NCI-H1694 (cell line): ENCODE results near the gene DMRT1.

Source experiments
- DNase-seq: peaks from one replicate; lab custom pipeline; 2025; lab: John Stamatoyannopoulos, UW

Gene DMRT1

DNA sequence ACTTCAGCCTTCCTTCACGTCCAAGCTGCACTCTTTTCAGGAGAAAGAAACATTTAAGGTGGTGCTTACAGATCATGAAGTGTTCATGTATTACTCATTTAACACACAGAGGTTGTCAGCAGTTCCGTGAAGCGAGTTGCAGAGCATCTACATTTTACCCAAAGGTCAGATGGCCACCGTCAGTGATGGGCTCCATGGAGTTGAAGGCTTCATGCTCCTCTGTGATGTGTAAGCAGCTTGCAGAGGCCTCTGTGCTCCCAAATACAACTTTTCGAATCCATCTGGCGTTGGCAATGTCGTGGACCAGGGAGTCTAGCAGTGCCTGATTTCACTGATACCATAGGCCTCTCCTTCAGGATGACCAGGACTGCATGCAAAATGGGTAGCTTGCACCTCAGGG lies 81.2 kb downstream of the DMRT1 start:
- DNase-seq = no peak

GRCh38 chr9:926976-927375 lies 85.5 kb downstream of the DMRT1 start:
- DNase-seq = no peak

DNA sequence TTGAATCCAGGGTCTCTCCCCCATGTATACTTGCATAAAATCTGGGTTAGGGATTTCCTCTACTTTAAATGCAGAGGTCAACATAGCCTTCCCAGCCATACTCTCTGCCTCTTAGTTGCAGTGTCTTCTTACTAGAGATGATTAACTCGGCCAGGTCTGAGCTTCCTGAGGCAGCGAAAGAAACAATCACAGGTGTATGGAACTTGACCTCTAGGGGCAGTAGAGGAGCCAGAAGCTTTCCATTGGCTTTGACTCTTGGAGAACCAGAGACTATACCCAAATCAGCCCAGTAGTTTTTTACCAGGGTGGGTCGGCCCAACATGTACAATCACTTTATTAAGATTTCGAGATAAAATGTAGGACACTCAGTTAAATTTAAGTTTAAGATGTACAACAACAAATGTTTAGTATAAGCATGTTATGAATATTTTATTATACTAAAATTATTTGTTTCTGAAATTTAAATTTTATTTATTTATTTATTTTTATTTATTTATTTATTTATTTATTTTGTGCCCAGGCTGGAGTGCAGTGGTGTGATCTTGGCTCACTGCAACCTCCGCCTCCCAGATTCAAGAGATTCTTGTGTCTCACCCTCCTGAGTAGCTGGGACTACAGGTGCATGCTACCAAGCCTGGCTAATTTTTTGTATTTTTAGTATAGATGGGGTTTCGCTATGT lies 87.0 kb downstream of the DMRT1 start:
- DNase-seq = no peak

GRCh38 chr9:929719-930118 lies 88.2 kb downstream of the DMRT1 start:
- DNase-seq = no peak

- DNase-seq = no peak
Measured at GRCh38 chr9:933356-933755, 91.9 kb downstream of the DMRT1 start.

GRCh38 chr9:935348-935965 lies 94.0 kb downstream of the DMRT1 start:
- DNase-seq = peak; percentile 35

GRCh38 chr9:942805-943580 lies 101.5 kb downstream of the DMRT1 start:
- no peak for DNase-seq

GRCh38 chr9:947985-948384 lies 106.5 kb downstream of the DMRT1 start:
- no peak for DNase-seq

GRCh38 chr9:948497-948896 lies 107.0 kb downstream of the DMRT1 start:
- no peak for DNase-seq

DNA sequence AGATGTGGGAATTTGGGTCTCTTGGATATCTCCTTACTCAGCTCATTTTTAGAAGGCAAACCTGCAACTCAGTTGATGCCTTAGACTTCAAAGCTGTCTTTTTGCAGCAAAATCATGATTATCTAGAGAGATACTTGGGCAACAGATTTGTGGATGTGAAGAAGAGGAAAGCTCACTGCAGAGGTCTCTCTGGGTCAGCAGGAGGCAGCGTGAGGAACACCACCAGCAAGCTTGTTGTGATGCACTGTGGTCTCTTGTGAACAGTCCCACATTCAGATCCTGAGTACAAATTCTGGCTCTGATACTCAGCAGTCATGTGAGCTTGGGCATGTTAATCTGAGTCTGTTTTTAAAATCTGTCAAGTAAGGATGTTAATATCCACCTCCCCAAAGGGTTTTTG lies 108.6 kb downstream of the DMRT1 start:
- no peak for DNase-seq

DNA sequence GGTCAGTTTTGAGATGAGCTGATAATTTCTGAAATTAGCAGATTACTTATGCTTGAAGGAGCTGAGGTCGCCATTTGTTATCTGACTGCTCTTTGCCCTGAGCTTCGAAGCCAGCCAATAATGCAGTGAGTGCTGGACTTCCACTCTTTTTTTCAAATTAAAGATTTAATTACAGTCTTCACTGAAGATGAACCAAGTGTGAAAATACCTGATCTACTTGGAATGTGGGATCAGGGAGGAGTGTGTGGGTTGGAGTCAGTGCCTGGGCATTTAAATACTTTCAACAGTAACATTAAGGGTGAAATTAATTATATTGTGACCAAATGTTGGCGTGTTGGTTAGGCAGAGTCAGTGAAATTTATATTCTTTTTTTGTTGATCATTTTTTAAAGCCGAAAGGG lies 111.0 kb downstream of the DMRT1 start:
- DNase-seq = no peak

GRCh38 chr9:959105-959504 lies 117.6 kb downstream of the DMRT1 start:
- no peak for DNase-seq

GRCh38 chr9:959914-960313 lies 118.4 kb downstream of the DMRT1 start:
- DNase-seq = no peak

DNA sequence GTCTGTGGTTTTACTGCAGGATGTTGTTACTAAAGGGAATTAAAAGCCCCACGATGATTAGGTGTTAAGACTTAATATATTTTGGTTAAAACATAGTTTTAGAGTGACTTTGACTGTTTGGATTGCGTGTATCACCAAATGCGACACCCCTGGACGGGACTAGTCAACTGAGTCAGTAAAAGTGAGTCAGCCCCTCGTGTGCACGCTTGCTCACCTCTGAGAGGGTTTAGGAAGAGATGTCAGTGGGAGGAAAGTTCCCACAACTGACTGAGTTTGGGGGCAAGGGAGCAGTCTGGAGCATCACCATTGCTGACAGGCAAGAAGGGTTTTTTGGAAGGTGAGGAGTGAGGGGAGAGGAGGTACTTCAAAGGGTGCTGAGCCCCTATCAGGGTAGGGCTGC lies 120.5 kb downstream of the DMRT1 start:
- DNase-seq = no peak

DNA sequence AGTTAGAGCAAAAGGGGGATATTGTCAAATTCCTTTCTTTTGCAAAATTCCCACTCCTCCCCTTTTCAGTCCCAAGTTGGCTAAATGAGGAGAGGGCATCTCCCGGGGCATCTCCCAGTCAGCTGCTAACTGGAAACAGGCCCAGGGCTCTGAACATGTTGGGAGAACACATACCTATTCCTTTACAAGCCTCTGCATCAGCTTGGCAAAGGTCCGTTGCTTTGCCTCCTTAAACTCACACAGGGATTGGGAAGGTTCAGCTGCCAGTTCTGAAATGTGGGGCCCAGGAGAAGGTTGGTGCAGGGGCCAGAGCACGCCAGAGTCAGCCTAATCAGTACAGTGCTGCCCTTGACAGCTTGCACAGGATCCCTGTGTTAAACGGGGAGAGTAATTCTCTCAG lies 124.0 kb downstream of the DMRT1 start:
- no peak for DNase-seq

DNA sequence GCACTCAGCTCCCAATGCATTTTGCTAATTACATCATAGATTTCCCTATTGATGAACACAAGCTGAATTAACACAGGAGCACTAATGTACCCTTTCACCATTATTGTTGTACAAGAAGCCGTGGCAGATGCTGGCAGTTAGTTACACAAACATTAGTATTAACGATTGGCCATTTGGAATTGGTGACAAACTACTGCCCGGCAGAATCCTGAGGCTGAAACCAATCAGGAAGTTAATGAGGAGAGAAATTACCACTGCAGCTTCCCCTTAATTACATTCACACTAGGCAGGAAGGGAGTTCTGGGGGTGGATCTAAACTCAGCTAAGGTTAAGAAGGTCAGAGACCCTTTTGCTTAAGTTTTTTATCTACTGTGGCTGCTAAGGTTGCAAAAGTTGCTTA lies 125.4 kb downstream of the DMRT1 start:
- DNase-seq = no peak

- DNase-seq = no peak
Measured at GRCh38 chr9:967436-967835, 125.9 kb downstream of the DMRT1 start.

GRCh38 chr9:967903-968641 lies 126.6 kb downstream of the DMRT1 start:
- no peak for DNase-seq

- no peak for DNase-seq
Measured at GRCh38 chr9:969310-970150, 128.0 kb downstream of the DMRT1 start.

- DNase-seq = no peak
Measured at GRCh38 chr9:970151-970996, 128.9 kb downstream of the DMRT1 start.
